Measurements from ENCODE around the gene SH2D3A.

GRCh38 chr19:6766357-6767080 lies 716 bp downstream of the SH2D3A start:
- TF ChIP-seq CTCF (conservative IDR thresholded peaks at IDR 0.05; ENCODE audit: low read length) (no peak), EZH2phosphoT487 (IDR thresholded peaks at IDR 0.05; ENCODE audit: borderline replicate concordance) (no peak)
